ENCODE measurements around the gene AEBP1.
"Not testable (repeated sequence)": the region's sequence is repeated elsewhere in the genome, so short reads cannot be mapped to it uniquely, and the experiment has no call there.

The AEBP1 gene

GRCh38 chr7:44113764-44114354 lies 9.7 kb downstream of the AEBP1 start:
- H3K4me1 Mint-ChIP-seq: peaks cover 27% of the 10 kb centered on the region

GRCh38 chr7:44114586-44115310 lies 10.6 kb downstream of the AEBP1 start:
- ATAC-seq (no peak), DNase-seq (no peak)
- Mint-ChIP-seq H3K4me1 (peaks cover 34% of the 10 kb centered on the region), H3K27me3 (no peaks in the 10 kb centered on the region), H3K9me3 (no peaks in the 10 kb centered on the region), H3K4me3 (no peak overlapping the region), H3K27ac (peak overlapping the region in 1 of 2 donors; percentile 71)

More at GRCh38 chr7:44113764-44114354, 9.7 kb downstream of the AEBP1 start:
- H3K9me3 Mint-ChIP-seq: no peaks in the 10 kb centered on the region
- no peak overlapping the region for H3K4me3 Mint-ChIP-seq
- no peaks in the 10 kb centered on the region for H3K27me3 Mint-ChIP-seq
- ATAC-seq (no peak), DNase-seq (no peak)
- peak overlapping the region in 1 of 2 donors; percentile 60 for H3K27ac Mint-ChIP-seq

GRCh38 chr7:44116087-44116788 lies 12.1 kb downstream of the AEBP1 start:
- no peaks in the 10 kb centered on the region for H3K9me3 Mint-ChIP-seq

GRCh38 chr7:44116789-44117666 lies 12.9 kb downstream of the AEBP1 start:
- Mint-ChIP-seq H3K4me1 (peaks cover 57% of the 10 kb centered on the region), H3K4me3 (peak overlapping the region in 1 of 2 donors; percentile 10), H3K9me3 (no peaks in the 10 kb centered on the region), H3K27ac (peak overlapping the region in 1 of 2 donors; percentile 91), H3K27me3 (no peaks in the 10 kb centered on the region)
- no peak for DNase-seq
- no peak for ATAC-seq

More at GRCh38 chr7:44116087-44116788, 12.1 kb downstream of the AEBP1 start:
- H3K4me3 Mint-ChIP-seq: no peak overlapping the region
- H3K27ac Mint-ChIP-seq: no peak overlapping the region
- no peaks in the 10 kb centered on the region for H3K27me3 Mint-ChIP-seq
- H3K4me1 Mint-ChIP-seq: peaks cover 49% of the 10 kb centered on the region
- ATAC-seq (no peak), DNase-seq (no peak)

- Mint-ChIP-seq H3K27me3 (no peaks in the 10 kb centered on the region), H3K4me3 (no peak overlapping the region), H3K9me3 (no peaks in the 10 kb centered on the region), H3K4me1 (peaks cover 66% of the 10 kb centered on the region), H3K27ac (no peak overlapping the region)
- DNase-seq: no peak
- no peak for ATAC-seq
Measured at GRCh38 chr7:44117801-44118429, 13.8 kb downstream of the AEBP1 start.

- Mint-ChIP-seq H3K4me3 (no peak overlapping the region), H3K27ac (peak overlapping the region in 1 of 2 donors; percentile 68), H3K9me3 (no peaks in the 10 kb centered on the region), H3K4me1 (peaks cover 73% of the 10 kb centered on the region), H3K27me3 (no peaks in the 10 kb centered on the region)
- no peak for ATAC-seq
- no peak for DNase-seq
Measured at GRCh38 chr7:44119829-44120380, 15.8 kb downstream of the AEBP1 start.

- no peak overlapping the region for H3K4me3 Mint-ChIP-seq
- peak overlapping the region in 1 of 2 donors; percentile 68 for H3K27ac Mint-ChIP-seq
- DNase-seq: no peak
- no peaks in the 10 kb centered on the region for H3K9me3 Mint-ChIP-seq
- no peaks in the 10 kb centered on the region for H3K27me3 Mint-ChIP-seq
- no peak for ATAC-seq
- H3K4me1 Mint-ChIP-seq: peaks cover 73% of the 10 kb centered on the region
Measured at GRCh38 chr7:44120395-44120794, 16.2 kb downstream of the AEBP1 start.

GRCh38 chr7:44121761-44122420 lies 17.7 kb downstream of the AEBP1 start:
- Mint-ChIP-seq H3K27me3 (no peaks in the 10 kb centered on the region), H3K27ac (no peak overlapping the region), H3K4me1 (peaks cover 65% of the 10 kb centered on the region), H3K9me3 (no peaks in the 10 kb centered on the region), H3K4me3 (peak overlapping the region; percentile 90 to 91)
- no peak for DNase-seq
- no peak for ATAC-seq

GRCh38 chr7:44122529-44122928 lies 18.4 kb downstream of the AEBP1 start:
- no peak for ATAC-seq
- H3K4me1 Mint-ChIP-seq: peaks cover 59% of the 10 kb centered on the region
- peak overlapping the region; percentile 7 to 88 for H3K27ac Mint-ChIP-seq
- no peaks in the 10 kb centered on the region for H3K9me3 Mint-ChIP-seq
- DNase-seq: no peak
- no peaks in the 10 kb centered on the region for H3K27me3 Mint-ChIP-seq
- H3K4me3 Mint-ChIP-seq: peak overlapping the region; percentile 90 to 91

GRCh38 chr7:44123190-44124003 lies 19.3 kb downstream of the AEBP1 start, which contains the start of gene POLD2:
POLD2 (minus strand) TSS chr7:44123548; CDS start chr7:44122053, 1,495 bp downstream.
- H3K27me3 Mint-ChIP-seq: no peaks in the 10 kb centered on the region
- H3K27ac Mint-ChIP-seq: peak within 1 kb of the TSS; percentile 88 to 93
- H3K4me3 Mint-ChIP-seq: peak within 1 kb of the TSS; percentile 90 to 91
- H3K4me1 Mint-ChIP-seq: peaks cover 50% of the 10 kb centered on the region
- H3K9me3 Mint-ChIP-seq: no peaks in the 10 kb centered on the region
- ATAC-seq (peak; percentile 100), DNase-seq (peak; percentile 96)

GRCh38 chr7:44124822-44125202 lies 20.7 kb downstream of the AEBP1 start:
- Mint-ChIP-seq H3K4me3 (no peak overlapping the region), H3K27me3 (no peaks in the 10 kb centered on the region), H3K9me3 (no peaks in the 10 kb centered on the region), H3K4me1 (peaks cover 38% of the 10 kb centered on the region), H3K27ac (no peak overlapping the region)
- DNase-seq: no peak
- no peak for ATAC-seq

- H3K27ac Mint-ChIP-seq, ATAC-seq, H3K27me3 Mint-ChIP-seq, H3K9me3 Mint-ChIP-seq, H3K4me3 Mint-ChIP-seq, DNase-seq: not testable (repeated sequence)
- peaks cover 21% of the 10 kb centered on the region for H3K4me1 Mint-ChIP-seq
Measured at GRCh38 chr7:44126574-44126973, 22.4 kb downstream of the AEBP1 start.

- no peak for DNase-seq
- H3K4me1 Mint-ChIP-seq: peaks cover 15% of the 10 kb centered on the region
- ATAC-seq: no peak
- no peaks in the 10 kb centered on the region for H3K9me3 Mint-ChIP-seq
- H3K27me3 Mint-ChIP-seq: no peaks in the 10 kb centered on the region
- no peak overlapping the region for H3K4me3 Mint-ChIP-seq
- H3K27ac Mint-ChIP-seq: no peak overlapping the region
Measured at GRCh38 chr7:44127161-44127560, 23.0 kb downstream of the AEBP1 start.

Measured in stimulated activated naive CD8-positive, alpha-beta T cell treated with anti-CD3 and anti-CD28 coated beads, Interleukin-15, amount 100 ng/mL, for 72 hours (primary cell).